ENCODE results near the gene CKMT1B. TPM values are rescaled to one million over a fixed set of nuclear protein-coding genes. Genes with fewer than 3 reads are reported as not detected.

CKMT1B gene
- total and polyA plus RNA-seq, 10 of the 15 experiments (the other 5 are each of a cell fraction or from before 2014, with no cell fraction given) = 0.07 to 0.35 (median 0.21) TPM; not detected in 3

- in situ Hi-C loops (cut with MboI) = no loop called here
- TF ChIP-seq CHD4 (IDR thresholded peaks at IDR 0.05) (no peak), PRDM15 (CRISPR knock-in tag; IDR thresholded peaks at IDR 0.05) (no peak), ZNF687 (IDR thresholded peaks at IDR 0.05) (no peak), POU2F2 (IDR thresholded peaks at IDR 0.05; ENCODE audit: borderline replicate concordance, low read depth, low read length) (no peak), REST (IDR thresholded peaks at IDR 0.05; ENCODE audit: low read depth, low read length) (no peak), DPF2 (IDR thresholded peaks at IDR 0.05) (no peak), CBX5 (IDR thresholded peaks at IDR 0.05; ENCODE audit: low read depth) (no peak), ZNF274 (IDR thresholded peaks at IDR 0.05; ENCODE audit: insufficient read depth, insufficient read length) (no peak), JUND (IDR thresholded peaks at IDR 0.05; ENCODE audit: low read depth, low read length) (no peak), ZSCAN29 (IDR thresholded peaks at IDR 0.05) (no peak), FOXM1 (IDR thresholded peaks at IDR 0.05; ENCODE audit: low read depth, low read length) (no peak), ZNF622 (IDR thresholded peaks at IDR 0.05) (no peak), POLR2AphosphoS2 (IDR thresholded peaks at IDR 0.05; ENCODE audit: low read depth, low read length) (no peak), ASH2L (IDR thresholded peaks at IDR 0.05; ENCODE audit: borderline replicate concordance, low read depth) (no peak), BACH1 (IDR thresholded peaks at IDR 0.05; ENCODE audit: borderline replicate concordance) (no peak)
These were observed 31.3 kb downstream of the CKMT1B start for GRCh38 chr15:43625106-43625505.

More at GRCh38 chr15:43625106-43625505, 31.3 kb downstream of the CKMT1B start:
- Histone ChIP-seq H3K4me3 (no peak overlapping the region), H3K79me2 (ENCODE audit: control insufficient read depth, insufficient read depth, low read length) (no peaks in the 10 kb centered on the region), H3K36me3 (ENCODE audit: control insufficient read depth in 2 of 2, insufficient read depth in 2 of 2, low read length in 1 of 2) (no peaks in the 10 kb centered on the region), H3K27ac (ENCODE audit: control insufficient read depth, insufficient read depth) (no peak overlapping the region), H3K9ac (ENCODE audit: control insufficient read depth, insufficient read depth, low read length) (no peak overlapping the region), H4K20me1 (ENCODE audit: control insufficient read depth, insufficient read depth) (no peaks in the 10 kb centered on the region), H3K27me3 (replicated peaks in 1 of 2; ENCODE audit: control insufficient read depth in 2 of 2, insufficient read depth in 2 of 2, low read length in 1 of 2) (no peaks in the 10 kb centered on the region; a peak in 1 of 4 replicates), H3K4me1 (ENCODE audit: control insufficient read depth, insufficient read depth, low read length) (no peaks in the 10 kb centered on the region), H3K9me3 (replicated peaks; ENCODE audit: control insufficient read depth, insufficient read depth, low read length) (no peaks in the 10 kb centered on the region), H2AFZ (ENCODE audit: control insufficient read depth, low read depth, low read length) (no peak overlapping the region), H3K4me2 (ENCODE audit: control insufficient read depth, insufficient read depth) (no peak overlapping the region)
- ChIA-PET RAD21 (ENCODE audit: unreplicated experiment) (no interaction called here), CTCF (no interaction called here), POLR2A (no interaction called here), SMC1A (ENCODE audit: uncharacterized antibody, unreplicated experiment) (interaction anchor here (0.6 kb wide), 1 partner anchor 162 kb away, joined by 3 read pairs; no protein-coding TSS in a partner anchor)
- no TSS peak for BruUV-seq (replicated peaks)
- FAIRE-seq (no peak), DNase-seq (ENCODE audit: low read depth, low spot score) (no peak), ATAC-seq (no peak)
- 3% methylated on average over 5 of the region's 5 CpGs for WGBS (ENCODE audit: insufficient coverage, insufficient replicate concordance, low lambda C conversion rate, missing lambda C conversion rate)
- intact Hi-C loops (cut with micrococcal nuclease; ENCODE audit: unreplicated experiment) = no loop called here
